GM12865 (cell line): ENCODE results near the gene JCHAIN.

Source experiments
- DNase-seq: peaks from one replicate; pipeline ENCODE4 v3.0.0; 2010; ENCODE audit warnings: low read depth
- H3K4me3 ChIP-seq: 2 replicates; pipeline ENCODE4 v1.5.1; 2011; ENCODE audit warnings: mild to moderate bottlenecking, low read depth, low read length, control low read depth
- CTCF ChIP-seq: IDR thresholded peaks from 2 replicates; pipeline ENCODE4 v1.5.1; 2011; ENCODE audit warnings: low read length, control low read depth, low read depth, inconsistent platforms; ENCODE audit not compliant: insufficient read depth; ENCODE audit errors: missing control alignments

Gene JCHAIN

GRCh38 chr4:70711599-70711998 lies 45.3 kb upstream of the JCHAIN start:
- no peak for TF ChIP-seq CTCF
- DNase-seq = no peak
- no peak overlapping the region for H3K4me3 ChIP-seq

DNA sequence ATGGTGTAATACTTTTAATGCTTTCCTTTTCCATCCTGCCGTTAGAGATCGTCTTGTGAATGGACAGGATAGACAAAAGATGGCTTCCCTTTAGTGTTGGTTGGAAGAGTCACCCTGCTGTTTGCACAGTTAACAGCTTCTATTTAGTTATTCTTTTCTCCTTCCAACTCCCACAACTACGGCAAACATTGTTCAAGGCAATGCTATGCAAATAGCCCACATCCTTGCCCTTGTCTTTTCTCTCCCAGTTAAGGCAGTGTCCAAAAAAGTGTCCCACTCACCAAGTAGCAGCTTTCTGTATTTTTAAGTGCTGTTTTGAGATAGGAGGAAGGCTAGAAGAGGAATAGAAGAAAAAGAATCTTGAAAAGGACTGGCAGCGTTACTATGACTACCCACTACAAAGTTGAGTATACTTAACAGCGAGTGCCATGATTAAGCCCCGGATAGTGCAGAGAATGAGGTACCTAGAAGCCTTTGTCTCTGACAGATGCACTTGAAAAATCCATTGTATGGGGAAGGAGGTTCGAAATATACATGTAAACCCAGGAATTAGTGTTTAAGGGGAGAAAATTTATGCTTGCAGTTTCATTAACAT lies 43.4 kb upstream of the JCHAIN start:
- no peak for DNase-seq
- no peak overlapping the region for H3K4me3 ChIP-seq
- TF ChIP-seq CTCF = no peak

GRCh38 chr4:70706516-70706915 lies 40.2 kb upstream of the JCHAIN start:
- DNase-seq = no peak
- TF ChIP-seq CTCF = no peak
- H3K4me3 ChIP-seq = peak overlapping the region; percentile 85

DNA sequence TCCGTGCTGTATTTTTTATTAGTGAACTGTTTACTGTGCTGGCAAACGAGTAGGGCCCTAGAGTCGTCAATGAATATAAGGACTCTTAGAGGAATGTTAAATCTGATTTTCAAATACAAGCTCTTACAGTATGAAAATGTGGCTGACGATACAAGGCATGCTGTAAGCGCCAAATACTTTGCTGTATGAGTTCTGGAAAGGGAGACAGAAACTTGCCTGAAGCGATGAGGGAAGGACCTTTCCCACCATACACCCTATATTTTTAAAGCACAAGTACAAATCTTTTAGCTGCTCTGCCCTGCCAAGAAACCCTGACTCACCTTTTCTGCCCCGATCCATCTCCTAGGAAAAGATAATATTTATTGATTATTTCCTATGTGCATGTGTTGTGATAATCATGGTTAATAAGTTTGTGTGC lies 39.7 kb upstream of the JCHAIN start:
- no peak for DNase-seq
- peak overlapping the region; percentile 85 for H3K4me3 ChIP-seq
- no peak for TF ChIP-seq CTCF

DNA sequence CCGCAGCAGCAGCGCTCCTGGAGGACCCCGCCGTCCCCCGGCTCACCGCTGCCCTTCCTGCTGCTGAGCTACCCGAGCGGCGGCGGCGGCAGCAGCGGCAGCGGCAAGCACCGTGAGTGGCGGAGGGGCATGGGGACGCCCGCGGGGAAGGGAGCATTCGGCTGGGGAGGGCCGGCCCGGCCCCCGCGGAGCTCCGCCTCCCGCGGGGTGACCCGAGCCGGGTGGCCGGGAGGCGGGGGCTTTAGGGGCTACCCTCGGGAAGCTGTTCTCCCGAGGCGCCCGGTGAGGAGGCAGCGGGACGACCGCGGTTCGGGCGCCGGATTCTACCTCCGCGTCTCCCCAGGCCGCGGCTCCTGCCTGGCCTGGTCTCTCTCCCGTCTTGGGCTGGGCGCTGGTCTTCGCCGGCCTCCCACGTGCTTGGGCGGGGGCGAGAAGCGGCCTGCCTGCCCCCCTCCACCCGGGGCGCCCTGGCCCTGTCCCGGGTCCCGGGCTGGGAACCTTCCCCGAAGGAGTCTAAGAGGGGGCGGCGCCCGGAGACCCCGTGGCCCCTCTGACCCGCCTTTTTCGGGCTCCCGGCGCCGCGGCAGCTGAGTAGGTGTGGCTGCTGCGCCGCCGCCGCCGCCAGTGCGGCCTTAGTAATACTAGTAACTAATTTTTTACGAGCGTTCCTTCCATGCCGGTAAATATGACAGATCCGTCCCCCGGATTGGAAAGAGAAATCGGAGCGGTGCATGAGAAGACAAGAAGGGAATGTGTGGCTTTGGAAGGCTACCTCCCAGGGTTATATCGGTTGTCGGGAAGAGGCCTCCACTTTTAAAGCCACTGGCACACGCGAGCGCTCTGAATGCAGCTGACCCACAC lies 39.1 kb upstream of the JCHAIN start:
- H3K4me3 ChIP-seq = peak overlapping the region; percentile 85
- TF ChIP-seq CTCF = no peak
- peak; percentile 80 for DNase-seq

GRCh38 chr4:70704931-70705182 lies 38.5 kb upstream of the JCHAIN start:
- no peak for TF ChIP-seq CTCF
- peak overlapping the region; percentile 85 for H3K4me3 ChIP-seq
- DNase-seq = no peak

- DNase-seq = peak; percentile 82
- H3K4me3 ChIP-seq = peak overlapping the region; percentile 85
- peak; percentile 47 for TF ChIP-seq CTCF
Measured at GRCh38 chr4:70704215-70704930, 38.1 kb upstream of the JCHAIN start.
